Prostate gland (tissue), 2 donors: ENCODE measurements around the gene TRAPPC14.

Source experiments
- CTCF ChIP-seq, 4 experiments: fragments of 200-600 bp in 2 of 4; fragments of 450-650 bp in 2 of 4; sonication (generic) in 2 of 4; IDR thresholded peaks; 1 replicate in 3 of 4; 2 replicates in 1 of 4; pipeline ENCODE4 v1.5.1; 2016 to 2019; ENCODE audit warnings: antibody characterized with exemption in 4 of 4, mild to moderate bottlenecking in 2 of 4, moderate library complexity in 2 of 4
- POLR2AphosphoS5 ChIP-seq: sonication (generic); formaldehyde crosslinking; IDR thresholded peaks from one replicate; pipeline ENCODE4 v1.6.1; 2017; ENCODE audit warnings: antibody characterized with exemption

GRCh38 chr7:100167912-100168323 is 9.4 kb upstream of the TRAPPC14 start:
- no peak for TF ChIP-seq CTCF (IDR thresholded peaks at IDR 0.05)
- no peak for TF ChIP-seq POLR2AphosphoS5
